ENCODE measurements around the gene GRK7. TPM values are rescaled to one million over a fixed set of nuclear protein-coding genes. Genes with fewer than 3 reads are reported as not detected.

The GRK7 gene
- total RNA-seq, 1 experiment from 2014 or later = not detected

DNA sequence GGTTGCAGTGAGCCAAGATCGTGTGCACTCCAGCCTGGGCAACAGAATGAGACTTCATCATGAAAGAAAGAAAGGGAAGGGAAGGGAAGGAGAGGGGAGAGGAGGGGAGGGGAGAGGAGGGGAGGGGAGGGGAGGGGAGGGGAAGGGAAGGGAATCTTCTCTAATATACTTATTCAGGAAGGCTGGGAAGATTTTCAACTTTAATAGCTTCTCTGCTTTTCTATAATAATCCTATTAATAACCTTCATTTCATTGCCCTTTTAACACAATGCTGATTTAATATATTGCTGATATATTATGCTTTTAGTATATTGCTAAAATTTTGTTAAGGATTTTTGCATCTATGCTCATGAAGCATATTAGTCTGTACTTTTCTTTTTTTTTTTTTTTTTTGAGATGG lies 48.5 kb upstream of the GRK7 start:
- Histone ChIP-seq H4K91ac (ENCODE audit: insufficient read length, low read depth, low read length) (no peak overlapping the region), H3K27me3 (ENCODE audit: insufficient read depth, low read length) (no peaks in the 10 kb centered on the region), H2BK120ac (ENCODE audit: low read depth, low read length, poor library complexity, severe bottlenecking) (no peak overlapping the region), H4K8ac (replicated peaks; ENCODE audit: insufficient read length, low read depth, low read length) (no peak overlapping the region), H4K5ac (ENCODE audit: insufficient read length, low read depth, low read length) (no peak overlapping the region), H3K79me1 (ENCODE audit: insufficient read depth, low read depth, low read length, poor library complexity, severe bottlenecking) (no peaks in the 10 kb centered on the region), H3K23ac (ENCODE audit: insufficient read length, low read depth, low read length) (no peak overlapping the region), H2AFZ (ENCODE audit: low read length) (no peak overlapping the region), H3K18ac (ENCODE audit: insufficient read length, low read depth, low read length) (no peak overlapping the region), H3K27ac (ENCODE audit: insufficient read length, low read depth, low read length) (no peak overlapping the region), H2BK20ac (ENCODE audit: low read depth, low read length, poor library complexity, severe bottlenecking) (no peak overlapping the region), H3K9ac (ENCODE audit: extremely low read depth, insufficient read length, low read length) (no peak overlapping the region), H4K20me1 (ENCODE audit: control insufficient read depth, insufficient read depth, insufficient read length) (no peaks in the 10 kb centered on the region), H2BK12ac (ENCODE audit: insufficient read length, low read depth, low read length) (no peak overlapping the region), H3K79me2 (ENCODE audit: insufficient read depth, low read length) (no peaks in the 10 kb centered on the region), H3K9me3 (ENCODE audit: control insufficient read depth, low read depth, low read length) (no peaks in the 10 kb centered on the region), H2BK15ac (ENCODE audit: low read depth, low read length) (no peak overlapping the region), H3K14ac (ENCODE audit: insufficient read depth, low read length) (no peak overlapping the region), H3K4ac (ENCODE audit: low read depth, low read length) (no peak overlapping the region), H3T11ph (ENCODE audit: low read length) (no peak overlapping the region), H3K4me2 (ENCODE audit: insufficient read depth, insufficient read length, low read length) (no peak overlapping the region), H3K4me1 (ENCODE audit: insufficient read depth, low read length) (no peaks in the 10 kb centered on the region), H3K23me2 (ENCODE audit: insufficient read length, low read depth, low read length, poor library complexity, severe bottlenecking) (no peaks in the 10 kb centered on the region), H3K56ac (ENCODE audit: insufficient read length, low read depth, low read length) (no peak overlapping the region), H2BK5ac (ENCODE audit: insufficient read length, low read length) (no peak overlapping the region), H2AK5ac (ENCODE audit: insufficient read length, low read length) (no peak overlapping the region)
- Mint-ChIP-seq H3K27me3 (ENCODE audit: low read depth) (no peaks in the 10 kb centered on the region; the same call in 1 of the 2 replicates), H3K4me3 (no peak overlapping the region), H3K27ac (no peak overlapping the region), H3K36me3 (ENCODE audit: insufficient read depth in 1 of 3, low read depth in 3 of 3) (peaks cover 0 to 5% (median 4%) of the 10 kb centered on the region in 3 experiments; a peak in 2 of 7 replicates), H3K4me1 (no peaks in the 10 kb centered on the region; a peak in 1 of 4 replicates), H3K9me3 (peaks cover 11 to 18% of the 10 kb centered on the region in 2 experiments)
- whole genome bisulfite sequencing (ENCODE audit: extremely low coverage, insufficient read length, low lambda C conversion rate) = no CpG with 5 or more reads among the region's 1 CpG
- TF ChIP-seq, protein P1, sequence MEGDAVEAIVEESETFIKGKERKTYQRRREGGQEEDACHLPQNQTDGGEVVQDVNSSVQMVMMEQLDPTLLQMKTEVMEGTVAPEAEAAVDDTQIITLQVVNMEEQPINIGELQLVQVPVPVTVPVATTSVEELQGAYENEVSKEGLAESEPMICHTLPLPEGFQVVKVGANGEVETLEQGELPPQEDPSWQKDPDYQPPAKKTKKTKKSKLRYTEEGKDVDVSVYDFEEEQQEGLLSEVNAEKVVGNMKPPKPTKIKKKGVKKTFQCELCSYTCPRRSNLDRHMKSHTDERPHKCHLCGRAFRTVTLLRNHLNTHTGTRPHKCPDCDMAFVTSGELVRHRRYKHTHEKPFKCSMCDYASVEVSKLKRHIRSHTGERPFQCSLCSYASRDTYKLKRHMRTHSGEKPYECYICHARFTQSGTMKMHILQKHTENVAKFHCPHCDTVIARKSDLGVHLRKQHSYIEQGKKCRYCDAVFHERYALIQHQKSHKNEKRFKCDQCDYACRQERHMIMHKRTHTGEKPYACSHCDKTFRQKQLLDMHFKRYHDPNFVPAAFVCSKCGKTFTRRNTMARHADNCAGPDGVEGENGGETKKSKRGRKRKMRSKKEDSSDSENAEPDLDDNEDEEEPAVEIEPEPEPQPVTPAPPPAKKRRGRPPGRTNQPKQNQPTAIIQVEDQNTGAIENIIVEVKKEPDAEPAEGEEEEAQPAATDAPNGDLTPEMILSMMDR (conservative IDR thresholded peaks at IDR 0.05) = no peak
- no peak for DNase-seq
